HG03457 (cell line): ENCODE measurements around the gene MPP2.
"Not testable (repeated sequence)": the region's sequence is repeated elsewhere in the genome, so short reads cannot be mapped to it uniquely, and the experiment has no call there.

ENCODE experiments used
- ATAC-seq: cut with Tn5 transposase; IDR thresholded peaks from one replicate; pipeline ENCODE4 v1.9.1; 2021; ENCODE audit warnings: moderate number of reproducible peaks; ENCODE audit not compliant: unreplicated experiment

MPP2 gene

GRCh38 chr17:43877451-43878155 is 29.7 kb downstream of the MPP2 start:
- ATAC-seq: no peak

DNA sequence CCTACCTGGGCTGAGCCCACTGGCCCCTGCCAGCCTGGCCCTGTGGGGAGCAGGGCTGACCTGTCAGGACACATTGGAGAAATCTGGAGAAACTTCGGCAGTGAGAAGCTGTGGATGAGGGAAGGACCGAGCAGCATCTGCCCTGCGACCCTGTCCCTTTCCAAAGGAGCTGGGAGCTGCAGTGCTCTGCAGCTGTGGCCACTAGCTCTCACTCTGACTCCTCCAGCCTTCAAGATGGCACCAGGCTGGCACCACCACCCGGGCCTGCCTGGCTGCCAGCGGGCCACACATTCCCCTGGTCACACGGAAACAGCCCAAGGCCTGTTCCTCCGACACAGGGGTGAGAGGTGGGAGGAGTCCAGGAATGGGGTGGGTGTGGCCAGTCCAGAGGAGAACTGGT is 30.3 kb downstream of the MPP2 start:
- no peak for ATAC-seq

GRCh38 chr17:43875476-43876147 is 31.7 kb downstream of the MPP2 start:
- ATAC-seq: no peak

GRCh38 chr17:43874293-43874692 is 33.0 kb downstream of the MPP2 start:
- ATAC-seq: no peak

GRCh38 chr17:43873815-43874214 is 33.5 kb downstream of the MPP2 start:
- no peak for ATAC-seq

- ATAC-seq: no peak
Observed at GRCh38 chr17:43873091-43873490, 34.2 kb downstream of the MPP2 start.

GRCh38 chr17:43871946-43872690 is 35.2 kb downstream of the MPP2 start:
- no peak for ATAC-seq

DNA sequence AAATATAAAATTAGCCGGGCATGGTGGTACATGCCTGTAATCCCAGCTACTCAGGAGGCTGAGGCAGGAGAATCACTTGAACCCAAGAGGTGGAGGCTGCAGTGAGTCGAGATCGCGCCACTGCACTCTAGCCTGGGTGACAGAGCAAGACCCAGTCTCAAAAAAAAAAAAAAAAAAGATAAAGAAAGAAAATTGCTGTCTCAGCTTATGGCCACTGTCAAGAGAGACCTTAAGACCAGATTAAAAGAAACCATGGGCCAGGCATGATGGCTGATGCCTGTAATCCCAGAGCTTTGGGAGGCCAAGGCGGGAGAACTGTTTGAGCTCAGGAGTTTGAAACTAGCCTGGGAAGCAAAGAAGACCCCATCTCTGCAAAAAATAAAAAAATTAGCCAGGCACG is 38.3 kb downstream of the MPP2 start:
- not testable (repeated sequence) for ATAC-seq

- no peak for ATAC-seq
Observed at GRCh38 chr17:43868226-43868994, 38.9 kb downstream of the MPP2 start.

- no peak for ATAC-seq
Observed at GRCh38 chr17:43864161-43864984, 43.0 kb downstream of the MPP2 start.

- ATAC-seq: no peak
Observed at GRCh38 chr17:43861960-43862359, 45.4 kb downstream of the MPP2 start.

DNA sequence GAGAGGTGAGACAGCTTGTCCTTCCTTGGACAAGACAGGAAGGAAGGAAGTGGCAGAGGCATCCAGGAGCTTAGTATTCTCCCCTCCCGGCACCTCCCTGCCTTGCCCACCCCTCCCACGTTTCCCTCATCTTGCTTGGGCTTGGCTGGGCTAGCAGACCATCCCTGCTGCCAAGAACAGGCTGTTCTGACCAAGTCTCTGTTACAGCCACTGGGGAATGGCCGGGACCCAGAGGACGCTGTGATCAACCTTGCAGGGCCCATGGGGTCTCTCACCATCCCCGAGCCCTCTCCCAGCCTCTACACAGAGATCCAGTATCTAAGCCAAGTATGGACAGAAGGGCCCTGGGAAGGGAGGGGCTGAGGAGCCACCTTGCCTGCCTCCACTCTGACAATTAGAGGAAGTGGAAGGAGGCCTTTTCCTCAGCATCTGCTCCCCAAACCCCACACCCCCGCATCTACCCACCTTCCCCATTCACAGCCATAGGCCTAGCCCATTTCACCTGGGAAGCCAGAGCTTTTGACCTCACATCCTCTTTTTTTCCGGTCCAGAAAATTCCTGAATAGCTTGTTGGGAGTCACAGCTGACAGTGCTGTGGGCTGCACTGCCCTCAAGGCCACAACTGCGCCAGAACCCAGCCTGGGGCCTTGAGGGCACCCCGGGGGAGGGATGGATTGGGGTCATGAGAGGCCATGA is 46.3 kb downstream of the MPP2 start:
- ATAC-seq: no peak

- no peak for ATAC-seq
Observed at GRCh38 chr17:43860077-43860725, 47.1 kb downstream of the MPP2 start.

GRCh38 chr17:43857957-43858600 is 49.3 kb downstream of the MPP2 start:
- ATAC-seq: no peak

GRCh38 chr17:43857141-43857540 is 50.2 kb downstream of the MPP2 start:
- ATAC-seq: no peak

- ATAC-seq: no peak
Observed at GRCh38 chr17:43856141-43856540, 51.2 kb downstream of the MPP2 start.

- no peak for ATAC-seq
Observed at GRCh38 chr17:43855061-43855460, 52.3 kb downstream of the MPP2 start.

DNA sequence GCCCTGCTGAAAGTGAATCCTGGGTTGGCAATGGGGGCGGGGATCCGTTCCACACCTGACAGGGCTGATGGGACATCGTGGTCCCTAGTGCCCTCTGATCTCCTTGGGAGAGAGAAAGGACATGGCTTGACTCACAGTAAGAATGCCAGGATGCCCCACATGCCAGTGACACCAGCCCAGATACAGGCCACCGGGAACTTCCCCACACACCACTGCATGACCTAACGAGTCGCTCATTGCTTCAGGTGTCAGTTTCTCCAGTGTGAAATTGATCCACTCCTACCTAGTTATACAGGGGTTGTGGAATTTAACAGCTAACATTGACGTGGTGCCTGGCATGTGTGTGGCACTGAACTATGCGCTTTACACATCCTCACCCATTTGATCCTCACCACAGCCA is 52.8 kb downstream of the MPP2 start:
- ATAC-seq: no peak

- no peak for ATAC-seq
Observed at GRCh38 chr17:43853546-43853945, 53.8 kb downstream of the MPP2 start.
